ENCODE measurements around the gene ENO2. TPM values are rescaled to one million over a fixed set of nuclear protein-coding genes. Genes with fewer than 3 reads are reported as not detected.

Gene ENO2
- polyA plus RNA-seq, 1 of the 3 experiments (the other 2 are of a cell fraction) = 50.6 TPM

DNA sequence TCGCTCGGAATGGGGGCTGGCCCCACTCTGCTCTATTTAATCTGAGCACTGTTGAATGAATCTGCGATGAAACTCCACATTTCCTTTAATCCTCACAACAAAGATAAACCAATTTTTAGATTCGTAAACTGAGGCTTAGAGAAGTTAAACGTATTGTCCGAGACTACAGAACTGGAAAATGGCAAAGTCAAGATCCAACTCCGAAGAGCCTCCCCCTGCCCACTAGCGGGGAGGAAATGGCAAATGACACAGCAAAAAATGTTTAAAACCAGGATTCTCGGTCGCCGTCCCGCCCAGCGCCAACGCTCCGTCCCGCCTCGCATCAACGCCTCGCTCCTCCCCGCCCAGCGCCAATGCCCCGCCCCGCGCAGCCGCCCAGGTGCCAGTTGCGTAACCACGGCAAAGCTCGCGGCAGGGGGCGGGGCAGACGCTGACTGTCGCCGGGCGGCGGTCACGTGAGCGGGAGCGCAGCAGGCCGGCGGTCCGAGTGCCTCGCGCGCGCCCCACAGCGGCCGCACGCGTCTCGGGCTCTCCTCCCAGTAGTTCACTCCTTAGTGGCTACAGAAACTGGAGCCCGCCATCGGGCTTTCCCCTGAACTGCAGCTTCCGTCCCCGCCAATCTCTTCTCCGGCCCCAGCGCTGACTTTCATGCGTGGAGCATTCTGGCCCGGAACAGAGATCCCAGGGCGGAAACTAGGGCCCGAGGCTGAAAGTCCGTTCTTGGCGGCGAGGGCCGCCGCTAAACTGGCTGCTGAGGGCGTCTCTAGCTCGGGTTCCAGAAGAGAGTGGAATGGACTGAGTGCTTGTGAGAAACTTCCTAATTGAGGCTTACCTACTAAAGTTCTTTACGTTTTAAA lies 23.4 kb upstream of the ENO2 start (continued):
- TF ChIP-seq, protein P1, sequence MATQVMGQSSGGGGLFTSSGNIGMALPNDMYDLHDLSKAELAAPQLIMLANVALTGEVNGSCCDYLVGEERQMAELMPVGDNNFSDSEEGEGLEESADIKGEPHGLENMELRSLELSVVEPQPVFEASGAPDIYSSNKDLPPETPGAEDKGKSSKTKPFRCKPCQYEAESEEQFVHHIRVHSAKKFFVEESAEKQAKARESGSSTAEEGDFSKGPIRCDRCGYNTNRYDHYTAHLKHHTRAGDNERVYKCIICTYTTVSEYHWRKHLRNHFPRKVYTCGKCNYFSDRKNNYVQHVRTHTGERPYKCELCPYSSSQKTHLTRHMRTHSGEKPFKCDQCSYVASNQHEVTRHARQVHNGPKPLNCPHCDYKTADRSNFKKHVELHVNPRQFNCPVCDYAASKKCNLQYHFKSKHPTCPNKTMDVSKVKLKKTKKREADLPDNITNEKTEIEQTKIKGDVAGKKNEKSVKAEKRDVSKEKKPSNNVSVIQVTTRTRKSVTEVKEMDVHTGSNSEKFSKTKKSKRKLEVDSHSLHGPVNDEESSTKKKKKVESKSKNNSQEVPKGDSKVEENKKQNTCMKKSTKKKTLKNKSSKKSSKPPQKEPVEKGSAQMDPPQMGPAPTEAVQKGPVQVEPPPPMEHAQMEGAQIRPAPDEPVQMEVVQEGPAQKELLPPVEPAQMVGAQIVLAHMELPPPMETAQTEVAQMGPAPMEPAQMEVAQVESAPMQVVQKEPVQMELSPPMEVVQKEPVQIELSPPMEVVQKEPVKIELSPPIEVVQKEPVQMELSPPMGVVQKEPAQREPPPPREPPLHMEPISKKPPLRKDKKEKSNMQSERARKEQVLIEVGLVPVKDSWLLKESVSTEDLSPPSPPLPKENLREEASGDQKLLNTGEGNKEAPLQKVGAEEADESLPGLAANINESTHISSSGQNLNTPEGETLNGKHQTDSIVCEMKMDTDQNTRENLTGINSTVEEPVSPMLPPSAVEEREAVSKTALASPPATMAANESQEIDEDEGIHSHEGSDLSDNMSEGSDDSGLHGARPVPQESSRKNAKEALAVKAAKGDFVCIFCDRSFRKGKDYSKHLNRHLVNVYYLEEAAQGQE (IDR thresholded peaks at IDR 0.05; ENCODE audit: low read depth, low read length) = no peak; the same call in 1 of the 2 replicates
- TF ChIP-seq POLR2AphosphoS5 (IDR thresholded peaks at IDR 0.05; ENCODE audit: low read depth, low read length) (peak; percentile 89), ELF1 (IDR thresholded peaks at IDR 0.05) (no peak), RAD21 (IDR thresholded peaks at IDR 0.05; ENCODE audit: low read length) (peak; percentile 58), SIN3A (IDR thresholded peaks at IDR 0.05; ENCODE audit: borderline replicate concordance, low read depth, low read length) (peak; percentile 77; the same call in 1 of the 2 replicates), CHD2 (IDR thresholded peaks at IDR 0.05; ENCODE audit: low read length, partially characterized antibody) (peak; percentile 64), FOXM1 (IDR thresholded peaks at IDR 0.05; ENCODE audit: low read depth) (no peak), RXRA (IDR thresholded peaks at IDR 0.05; ENCODE audit: borderline replicate concordance, low read depth) (no peak), IRF3 (IDR thresholded peaks at IDR 0.05; ENCODE audit: low read depth, low read length) (no peak), EP300 (IDR thresholded peaks at IDR 0.05; ENCODE audit: borderline replicate concordance in 1 of 2, low read depth in 1 of 2, low read length in 1 of 2) (0 out of 4 replicates have a peak, but pooled peaks of 1 of the 2 experiments have one; percentile 16), FOSL2 (IDR thresholded peaks at IDR 0.05; ENCODE audit: borderline replicate concordance, low read depth) (no peak), GABPA (IDR thresholded peaks at IDR 0.05; ENCODE audit: low read depth) (no peak), MAX (IDR thresholded peaks at IDR 0.05; ENCODE audit: low read depth) (no peak; the same call in 1 of the 2 replicates), RFX5 (IDR thresholded peaks at IDR 0.05; ENCODE audit: low read length) (peak; percentile 50; the same call in 1 of the 2 replicates), TCF12 (IDR thresholded peaks at IDR 0.05) (no peak), USF1 (IDR thresholded peaks at IDR 0.05; ENCODE audit: borderline replicate concordance, low read depth) (peak; percentile 97), YY1 (IDR thresholded peaks at IDR 0.05; ENCODE audit: low read depth) (no peak)

Data from SK-N-SH (cell line).